LoVo (cell line): Measurements from ENCODE around the gene EPHA8.

Source experiments
- DNase-seq: peaks from one replicate; pipeline ENCODE4 v3.0.0-alpha.2; 2016; ENCODE audit warnings: low spot score

Gene EPHA8

GRCh38 chr1:22645931-22646330 lies 82.6 kb downstream of the EPHA8 start:
- no peak for DNase-seq

- DNase-seq = no peak
These were observed 83.1 kb downstream of the EPHA8 start for GRCh38 chr1:22646384-22646783.

GRCh38 chr1:22650089-22650693 lies 86.9 kb downstream of the EPHA8 start:
- no peak for DNase-seq

GRCh38 chr1:22651941-22652856 lies 88.9 kb downstream of the EPHA8 start:
- DNase-seq = no peak

GRCh38 chr1:22652881-22653316 lies 89.6 kb downstream of the EPHA8 start, which contains the start of gene C1QB:
Gene C1QB, plus strand, starts transcription at chr1:22653236. Its CDS starts 6,227 bp downstream, at chr1:22659463.
- DNase-seq = no peak
